Lower lobe of right lung (tissue), 2 donors: Measurements from ENCODE around the gene ADAMTS2. TPM values are rescaled to one million over a fixed set of nuclear protein-coding genes. Genes with fewer than 3 reads are reported as not detected.
A peak's percentile ranks its signal among the peaks of the same experiment; 100 is the strongest.

Experiments used
- ATAC-seq, 2 donors: fragments of 200-7000 bp; cut with Tn5 transposase; one replicate each; pipeline ENCODE4 v1.9.1; 2020 to 2022; ENCODE audit warnings: mild to moderate bottlenecking in 2 of 2, moderate library complexity in 2 of 2
- DNase-seq: peaks from one replicate; pipeline ENCODE4 v3.0.0-alpha.2; 2020
- H3K27ac ChIP-seq: fragments of 200-600 bp; one replicate; pipeline ENCODE4 v1.8.0; 2022
- H3K27me3 ChIP-seq: fragments of 200-600 bp; one replicate; pipeline ENCODE4 v1.8.0; 2022; ENCODE audit warnings: low read depth
- H3K36me3 ChIP-seq: fragments of 200-600 bp; one replicate; pipeline ENCODE4 v1.8.0; 2022; ENCODE audit warnings: mild to moderate bottlenecking
- H3K4me1 ChIP-seq: fragments of 200-600 bp; one replicate; pipeline ENCODE4 v1.8.0; 2022
- H3K4me3 ChIP-seq: fragments of 200-600 bp; one replicate; pipeline ENCODE4 v1.8.0; 2022; ENCODE audit warnings: mild to moderate bottlenecking
- H3K9me3 ChIP-seq: fragments of 200-600 bp; one replicate; pipeline ENCODE4 v1.8.0; 2022
- intact Hi-C: fragments of 100-400 bp; cut with DNase I; formaldehyde crosslinking; loops from one replicate; pipeline ENCODE4 v1.11.0; 2022
- total RNA-seq: library from RNA; stranded (reverse); fragmentation: NEBNext Ultra II Directional; extraction: Animal tissue kit (Norgen Biotek cat#: 25700); gene quantifications from one replicate; pipeline ENCODE4 v1.2.1, GENCODE V29; 2021
- TF ChIP-seq, protein P1 (sequence below): fragments of 200-600 bp; IDR thresholded peaks from one replicate; pipeline ENCODE4 v1.8.0; 2022; ENCODE audit warnings: antibody characterized with exemption, mild to moderate bottlenecking
- donor health status: DM: no; HTN: yes; CAD: no; lungs with severe emphysema.

ADAMTS2 gene
- total RNA-seq, 1 donor from 2014 or later: 13.0 TPM

DNA sequence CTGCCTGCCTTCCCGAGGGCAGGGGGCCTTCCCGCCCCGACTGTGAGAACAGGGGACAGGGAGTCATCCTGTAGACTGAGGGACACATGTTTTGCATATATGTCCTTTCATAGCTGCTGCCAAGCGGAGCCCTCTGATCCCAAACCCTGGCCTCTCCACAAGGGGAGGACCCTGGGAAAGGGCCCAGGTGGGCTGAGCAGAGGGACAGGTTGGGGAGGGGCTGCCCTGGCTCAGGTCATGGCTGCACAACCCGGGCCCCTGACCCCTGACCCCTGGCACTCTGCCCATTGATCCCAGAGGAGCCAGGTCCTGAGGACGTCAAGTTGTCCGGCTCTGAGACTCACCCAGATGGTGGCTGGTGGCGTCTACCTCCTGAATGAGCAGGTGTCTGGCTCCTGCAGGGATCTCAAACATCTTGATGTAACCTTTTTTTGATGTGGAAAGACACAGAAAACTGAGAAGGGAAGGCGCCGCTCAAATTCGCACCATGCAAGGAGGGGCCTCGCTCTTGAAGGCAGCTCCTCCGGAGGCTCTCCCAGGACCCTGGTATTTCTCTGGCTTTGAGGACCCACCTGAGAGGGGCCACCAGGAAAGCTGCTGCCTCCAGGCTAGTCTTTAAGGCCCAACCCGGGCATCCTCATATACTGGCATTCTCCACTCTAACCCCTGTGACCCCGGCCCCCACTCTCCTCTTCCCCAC is 213.2 kb downstream of the ADAMTS2 start:
- H3K27ac ChIP-seq: no peak overlapping the region
- no peak overlapping the region for H3K4me3 ChIP-seq
- ATAC-seq (no peak), DNase-seq (peak; percentile 34)
- no peaks in the 10 kb centered on the region for H3K4me1 ChIP-seq
- no peaks in the 10 kb centered on the region for H3K27me3 ChIP-seq
- H3K36me3 ChIP-seq: peaks cover 6% of the 10 kb centered on the region
- H3K9me3 ChIP-seq: no peaks in the 10 kb centered on the region
- TF ChIP-seq, protein P1, sequence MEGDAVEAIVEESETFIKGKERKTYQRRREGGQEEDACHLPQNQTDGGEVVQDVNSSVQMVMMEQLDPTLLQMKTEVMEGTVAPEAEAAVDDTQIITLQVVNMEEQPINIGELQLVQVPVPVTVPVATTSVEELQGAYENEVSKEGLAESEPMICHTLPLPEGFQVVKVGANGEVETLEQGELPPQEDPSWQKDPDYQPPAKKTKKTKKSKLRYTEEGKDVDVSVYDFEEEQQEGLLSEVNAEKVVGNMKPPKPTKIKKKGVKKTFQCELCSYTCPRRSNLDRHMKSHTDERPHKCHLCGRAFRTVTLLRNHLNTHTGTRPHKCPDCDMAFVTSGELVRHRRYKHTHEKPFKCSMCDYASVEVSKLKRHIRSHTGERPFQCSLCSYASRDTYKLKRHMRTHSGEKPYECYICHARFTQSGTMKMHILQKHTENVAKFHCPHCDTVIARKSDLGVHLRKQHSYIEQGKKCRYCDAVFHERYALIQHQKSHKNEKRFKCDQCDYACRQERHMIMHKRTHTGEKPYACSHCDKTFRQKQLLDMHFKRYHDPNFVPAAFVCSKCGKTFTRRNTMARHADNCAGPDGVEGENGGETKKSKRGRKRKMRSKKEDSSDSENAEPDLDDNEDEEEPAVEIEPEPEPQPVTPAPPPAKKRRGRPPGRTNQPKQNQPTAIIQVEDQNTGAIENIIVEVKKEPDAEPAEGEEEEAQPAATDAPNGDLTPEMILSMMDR: no peak
- intact Hi-C loops: no loop called here

DNA sequence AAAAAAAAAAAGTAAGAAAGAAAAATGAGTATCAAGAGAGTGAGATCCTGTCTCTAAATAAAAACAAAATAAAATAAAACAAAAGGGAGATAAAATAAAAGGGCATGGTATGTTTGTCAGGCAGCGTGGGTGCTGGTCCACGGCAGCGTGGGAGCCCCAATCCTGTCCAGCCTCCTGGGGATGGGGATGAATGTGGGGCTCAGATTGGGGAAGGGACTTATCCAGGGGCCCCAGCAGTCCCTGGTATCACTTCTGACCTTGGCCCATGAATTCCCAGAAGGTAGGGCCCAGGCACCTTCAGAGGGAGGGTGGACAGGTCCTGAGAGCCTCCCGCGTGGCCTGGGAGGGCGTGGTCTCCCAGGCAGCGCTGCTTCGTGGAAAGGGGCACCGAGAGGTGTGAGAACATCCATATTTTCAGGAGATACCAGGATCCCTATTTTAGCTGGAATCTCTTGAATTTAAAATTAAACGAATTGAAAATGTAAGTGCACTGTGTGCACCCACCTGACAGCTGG is 213.9 kb downstream of the ADAMTS2 start:
- H3K36me3 ChIP-seq: peaks cover 6% of the 10 kb centered on the region
- TF ChIP-seq, protein P1: no peak
- DNase-seq: peak; percentile 4
- no peaks in the 10 kb centered on the region for H3K9me3 ChIP-seq
- no peaks in the 10 kb centered on the region for H3K4me1 ChIP-seq
- no peak overlapping the region for H3K27ac ChIP-seq
- H3K27me3 ChIP-seq: no peaks in the 10 kb centered on the region
- no peak overlapping the region for H3K4me3 ChIP-seq
- no peak for ATAC-seq
- intact Hi-C loops: no loop called here

DNA sequence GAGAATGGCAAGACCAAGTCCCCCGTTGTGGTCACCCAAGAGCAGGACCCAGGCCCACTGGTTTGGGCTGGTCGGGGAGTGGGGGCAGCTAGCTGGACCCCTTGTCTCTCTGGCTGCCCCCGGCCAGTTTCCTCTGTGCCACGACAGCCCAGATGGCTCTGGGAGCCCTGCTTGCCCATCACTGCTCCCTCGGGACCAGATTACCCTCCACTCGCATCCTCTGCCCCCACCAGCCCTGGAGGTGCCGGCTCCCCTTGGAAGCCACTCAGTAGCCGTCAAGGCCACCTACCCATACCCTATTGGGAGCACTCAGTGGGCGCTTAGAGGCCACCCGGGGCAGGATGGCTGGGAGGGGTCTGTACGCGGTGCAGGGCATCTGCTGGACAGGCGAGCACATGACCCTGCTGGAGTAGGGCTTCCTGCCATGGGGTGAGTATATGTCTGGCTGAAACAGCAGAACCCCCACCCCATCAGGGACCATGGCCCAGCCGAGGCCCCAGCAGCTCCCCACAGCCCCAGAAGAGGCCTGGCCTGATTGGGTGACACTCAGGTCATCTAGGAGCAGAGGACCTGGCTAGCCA is 215.1 kb downstream of the ADAMTS2 start:
- peak; percentile 35 for DNase-seq
- no peak for ATAC-seq
- Histone ChIP-seq H3K4me1 (no peaks in the 10 kb centered on the region), H3K4me3 (no peak overlapping the region), H3K27me3 (no peaks in the 10 kb centered on the region), H3K36me3 (peaks cover 6% of the 10 kb centered on the region), H3K27ac (no peak overlapping the region), H3K9me3 (no peaks in the 10 kb centered on the region)
- TF ChIP-seq, protein P1: no peak
- intact Hi-C loops: no loop called here

DNA sequence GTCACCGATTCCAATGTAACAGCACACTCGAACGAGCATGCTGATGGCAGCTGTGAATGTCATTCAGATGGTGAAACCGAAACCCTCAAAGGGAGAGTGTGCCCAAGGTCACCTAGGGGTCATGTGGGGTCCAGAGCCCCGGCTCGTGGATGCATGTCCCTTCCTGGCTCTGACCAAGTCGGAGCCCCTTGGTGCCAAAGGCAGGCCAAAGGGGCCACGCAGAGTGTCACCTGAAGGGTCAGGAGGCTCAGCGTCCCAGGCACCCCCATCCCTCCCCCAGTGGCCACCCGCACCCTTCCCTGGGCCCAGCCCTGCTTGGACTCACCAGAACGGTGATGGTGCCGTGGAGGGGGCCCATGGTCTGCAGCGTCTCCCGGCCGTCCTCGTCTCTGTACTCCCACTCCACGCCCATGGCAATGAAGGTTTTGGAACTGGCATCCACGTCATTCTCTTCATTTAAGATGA is 215.6 kb downstream of the ADAMTS2 start:
- peak; percentile 33 for DNase-seq

DNA sequence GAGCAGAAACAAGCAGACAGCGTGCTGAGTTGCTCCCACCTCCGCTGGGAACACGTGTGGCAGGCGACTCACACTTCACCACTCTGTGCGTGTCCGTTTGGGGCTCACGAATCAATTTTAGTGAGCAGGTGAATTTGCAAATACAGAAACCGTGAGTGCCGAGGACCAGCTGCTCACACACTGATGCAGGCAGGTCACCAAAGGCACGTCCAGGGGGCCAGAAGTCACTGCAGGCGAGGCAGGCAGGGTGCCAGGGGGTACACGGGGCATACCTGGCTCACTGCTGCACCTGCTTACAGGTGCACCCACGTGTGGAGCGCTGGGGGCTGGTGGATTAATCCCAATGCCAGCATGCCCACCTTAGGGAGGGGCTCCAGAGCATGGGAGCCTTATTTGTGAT is 216.3 kb downstream of the ADAMTS2 start:
- H3K36me3 ChIP-seq: peaks cover 6% of the 10 kb centered on the region
- H3K27me3 ChIP-seq: no peaks in the 10 kb centered on the region
- H3K4me3 ChIP-seq: no peak overlapping the region
- H3K4me1 ChIP-seq: no peaks in the 10 kb centered on the region
- no peak overlapping the region for H3K27ac ChIP-seq
- no peaks in the 10 kb centered on the region for H3K9me3 ChIP-seq
- intact Hi-C loops: no loop called here
- no peak for ATAC-seq
- TF ChIP-seq, protein P1: no peak
- peak; percentile 28 for DNase-seq

More for the DNA sequence above, 215.6 kb downstream of the ADAMTS2 start:
- Histone ChIP-seq H3K9me3 (no peaks in the 10 kb centered on the region), H3K4me1 (no peaks in the 10 kb centered on the region), H3K27me3 (no peaks in the 10 kb centered on the region), H3K27ac (no peak overlapping the region), H3K4me3 (no peak overlapping the region), H3K36me3 (peaks cover 6% of the 10 kb centered on the region)
- TF ChIP-seq, protein P1: no peak
- intact Hi-C loops: no loop called here
- no peak for ATAC-seq
